Measurements from ENCODE around the gene SH3D19. TPM values are rescaled to one million over a fixed set of nuclear protein-coding genes. Genes with fewer than 3 reads are reported as not detected.

The SH3D19 gene
- total RNA-seq, 1 donor, result not detected

DNA sequence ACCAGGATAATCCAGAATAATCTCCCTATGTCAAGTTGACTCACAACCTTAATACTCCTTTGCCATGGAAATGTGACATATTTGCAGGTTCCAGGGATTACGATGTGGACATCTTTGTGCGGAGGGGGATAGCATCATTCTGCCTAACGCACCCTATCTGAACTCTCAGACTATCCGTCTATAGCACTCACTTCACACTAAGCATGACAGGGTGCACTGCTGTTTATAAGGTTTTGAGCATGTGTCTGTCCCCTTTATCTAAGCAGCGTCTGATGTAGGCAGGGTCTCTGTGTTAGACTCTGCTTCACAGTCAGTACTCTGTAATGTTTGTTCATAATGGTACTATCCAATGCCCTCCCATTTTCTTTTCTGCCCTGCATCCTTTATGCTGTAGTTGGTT, 91.8 kb downstream of the SH3D19 start:
- DNase-seq (ENCODE audit: low read depth in 2 of 3, low spot score in 2 of 3), result no peak

DNA sequence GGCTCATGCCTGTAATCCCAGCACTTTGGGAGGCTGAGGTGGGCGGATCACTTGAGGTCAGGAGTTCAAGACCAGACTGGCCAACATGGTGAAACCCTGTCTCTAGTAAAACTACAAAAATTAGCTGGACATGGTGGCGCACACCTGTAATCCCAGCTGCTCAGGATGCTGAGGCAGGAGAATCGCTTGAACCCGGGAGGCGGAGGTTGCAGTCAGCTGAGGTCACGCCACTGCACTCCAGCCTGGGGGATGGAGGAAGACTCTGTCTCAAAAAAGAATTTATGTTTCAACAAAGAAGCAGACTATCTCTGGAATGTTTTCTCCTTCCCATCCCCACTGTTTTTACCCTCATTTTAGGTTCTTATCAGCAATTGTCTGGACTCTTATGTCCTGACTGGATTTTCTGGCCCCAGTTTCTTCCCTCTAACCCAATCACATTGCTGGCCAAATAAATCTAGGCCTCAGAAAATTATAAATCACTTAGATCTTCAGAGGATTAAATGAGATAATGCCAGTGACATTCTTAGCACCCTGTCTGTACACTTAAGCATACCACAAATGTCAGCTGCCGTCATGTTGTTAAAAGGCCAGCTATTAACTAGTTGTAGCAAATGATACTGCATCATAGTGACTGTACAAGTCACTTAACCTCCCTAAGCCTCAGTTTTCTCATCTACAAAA, 93.3 kb downstream of the SH3D19 start:
- no peak for DNase-seq (ENCODE audit: low read depth in 2 of 3, low spot score in 2 of 3)

DNA sequence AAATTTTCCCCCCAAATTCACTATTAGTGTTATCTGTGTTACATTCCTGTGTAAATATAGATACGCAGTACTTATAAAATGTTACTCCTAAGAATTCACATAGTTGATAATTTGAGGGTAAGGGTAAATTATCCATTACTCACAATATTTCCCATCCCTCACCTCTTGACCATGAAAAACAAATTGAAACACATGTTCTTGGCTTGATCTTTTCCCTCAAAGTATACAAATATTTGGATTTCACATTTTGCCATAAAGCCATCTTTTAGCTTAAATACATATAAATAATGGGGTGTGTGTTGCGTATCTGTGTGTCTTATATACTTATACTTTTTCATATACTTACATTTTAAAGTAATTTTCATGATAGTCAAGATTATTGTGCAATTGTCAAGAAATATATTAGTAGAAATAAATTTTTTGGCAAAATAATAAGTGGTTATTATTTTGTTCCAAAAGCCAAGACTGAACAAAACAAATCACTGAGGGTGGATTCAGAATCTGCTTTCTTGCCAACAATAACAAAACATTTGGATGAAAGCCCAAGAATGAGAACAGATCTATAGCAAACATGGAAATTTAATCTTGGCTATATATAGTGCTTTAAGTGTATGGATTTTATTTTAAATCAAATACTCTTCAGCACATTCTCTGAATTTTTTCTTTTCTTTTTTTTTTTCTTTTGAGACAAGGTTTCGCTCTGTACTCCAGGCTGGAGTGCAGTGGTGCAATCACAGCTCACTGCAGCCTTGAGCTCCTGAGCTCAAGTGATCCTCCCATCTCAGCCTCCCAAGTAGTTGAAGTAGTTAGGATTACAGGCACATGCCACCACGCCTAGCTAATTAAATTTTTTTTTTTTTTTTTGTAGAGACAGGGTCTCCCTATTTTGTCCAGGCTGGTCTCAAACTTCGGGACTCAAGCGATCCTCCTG, 97.0 kb downstream of the SH3D19 start:
- no peak for DNase-seq (ENCODE audit: low read depth in 2 of 3, low spot score in 2 of 3)

DNA sequence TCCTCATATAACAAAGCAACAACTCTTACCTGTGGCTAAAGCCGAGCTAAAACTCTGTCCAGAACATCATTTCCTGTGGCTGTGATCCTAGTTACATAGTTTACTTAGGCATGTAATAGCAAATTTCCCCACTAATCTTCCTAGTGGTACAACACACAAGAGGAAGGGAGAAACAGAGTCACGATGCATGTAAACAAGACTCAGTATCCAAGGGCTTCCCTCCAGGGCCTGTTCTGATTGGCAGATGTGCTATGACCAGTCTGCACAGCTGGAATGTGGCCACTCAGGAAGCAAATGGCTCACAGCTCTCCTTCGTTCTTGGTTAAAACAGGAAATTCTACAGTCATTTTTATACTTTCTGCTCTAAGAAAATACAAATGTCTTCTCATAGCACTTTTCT, 97.7 kb downstream of the SH3D19 start:
- DNase-seq (ENCODE audit: low read depth in 2 of 3, low spot score in 2 of 3), result no peak

DNA sequence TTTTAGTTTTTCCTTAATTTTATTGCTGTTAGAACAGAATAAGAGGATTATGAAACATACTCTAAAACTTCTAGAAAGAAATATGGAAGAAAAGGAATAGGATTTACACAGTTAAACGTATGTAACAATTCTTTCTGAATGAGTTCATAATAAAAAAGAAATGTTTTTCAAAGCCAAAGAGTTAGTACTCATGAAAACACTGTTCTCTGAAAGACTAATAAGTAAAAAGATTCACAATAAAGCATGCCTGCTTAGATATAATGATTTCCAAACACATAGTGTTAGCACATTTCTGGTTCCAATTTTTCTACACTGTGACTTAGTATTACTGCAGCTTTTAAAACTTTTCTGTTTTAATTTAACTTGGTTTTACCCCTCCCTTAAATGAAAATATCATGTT, 98.2 kb downstream of the SH3D19 start:
- DNase-seq (ENCODE audit: low read depth in 2 of 3, low spot score in 2 of 3), result no peak

DNA sequence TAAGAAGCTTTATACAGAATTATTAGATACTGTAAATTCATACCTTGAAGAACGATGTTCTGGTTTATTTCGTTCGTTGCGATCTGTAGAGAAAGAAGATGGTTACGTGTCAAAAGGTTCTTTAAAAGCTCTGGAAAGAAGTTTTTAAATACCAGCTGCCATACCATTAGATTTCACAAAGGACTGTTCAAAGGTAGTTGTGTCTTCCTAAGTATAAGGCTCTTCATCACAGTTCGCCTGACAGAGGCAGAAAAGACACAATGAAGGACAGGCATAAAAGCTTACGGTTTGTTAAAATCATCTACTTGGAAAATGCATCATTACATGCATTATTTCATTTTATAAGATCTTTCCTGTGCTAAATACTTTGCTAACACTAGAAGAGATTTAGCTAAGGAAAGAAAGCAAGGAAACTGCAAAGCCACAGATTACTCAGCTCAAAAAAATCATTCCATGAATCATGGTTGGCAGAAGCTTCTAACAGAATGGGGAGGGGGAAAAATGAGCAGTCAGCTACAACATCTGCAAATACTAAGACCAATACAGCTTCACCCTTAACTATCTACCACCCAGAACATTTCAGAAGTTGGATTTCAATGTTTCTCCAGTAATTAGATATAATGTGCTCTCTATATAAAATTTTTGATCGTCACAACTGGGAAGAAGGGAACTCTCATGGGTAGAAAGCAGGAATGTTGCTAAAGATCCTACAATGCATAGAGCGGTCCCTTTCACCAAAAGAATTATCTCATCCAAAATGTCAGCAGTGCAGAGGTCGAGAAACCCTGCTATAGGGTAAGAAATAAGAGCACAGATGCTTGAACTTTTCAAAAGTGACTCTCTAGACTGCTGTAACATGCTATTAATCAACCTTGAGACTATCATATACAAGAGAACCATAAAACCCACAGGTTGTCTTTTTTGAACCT, 99.1 kb downstream of the SH3D19 start:
- no peak for DNase-seq (ENCODE audit: low read depth in 2 of 3, low spot score in 2 of 3)

DNA sequence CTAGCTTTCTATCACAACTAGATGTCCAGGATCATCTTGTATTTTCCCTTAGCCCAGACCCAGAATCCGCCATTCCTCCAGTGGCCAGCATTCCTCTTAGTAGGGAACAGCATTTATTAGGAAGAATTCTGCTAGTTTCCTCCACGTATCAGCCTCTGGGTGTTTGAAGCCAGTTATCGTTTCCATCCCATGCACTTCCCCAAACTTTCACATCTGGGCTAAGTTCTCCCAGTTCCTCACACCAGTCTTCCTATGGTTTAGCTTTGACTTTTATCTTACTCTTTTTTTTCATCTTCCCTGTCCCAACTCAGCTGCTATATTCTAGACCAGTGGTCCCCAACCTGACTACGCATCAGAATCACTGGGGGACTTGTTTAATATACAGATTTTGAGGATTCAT, 101.9 kb downstream of the SH3D19 start:
- DNase-seq (ENCODE audit: low read depth in 2 of 3, low spot score in 2 of 3), result no peak

DNA sequence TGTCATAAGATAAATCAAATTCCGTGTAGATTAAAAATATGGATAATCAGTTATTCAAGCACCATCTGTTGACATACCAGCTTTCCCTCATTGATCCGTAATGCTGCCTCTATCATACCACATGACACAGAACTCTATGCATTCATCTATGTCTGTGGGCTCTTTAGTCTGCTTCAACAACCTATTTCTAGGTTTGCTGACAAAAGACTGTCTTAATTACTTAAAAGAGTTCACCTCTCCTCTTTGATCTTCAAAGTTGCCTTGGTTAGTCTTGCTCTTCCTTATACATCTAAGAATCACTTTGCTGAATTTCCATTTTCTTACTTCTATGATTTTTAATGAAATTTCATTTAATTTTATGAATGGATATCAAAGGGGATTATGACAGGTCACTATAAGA, 105.5 kb downstream of the SH3D19 start:
- DNase-seq (ENCODE audit: low read depth in 2 of 3, low spot score in 2 of 3), result no peak

DNA sequence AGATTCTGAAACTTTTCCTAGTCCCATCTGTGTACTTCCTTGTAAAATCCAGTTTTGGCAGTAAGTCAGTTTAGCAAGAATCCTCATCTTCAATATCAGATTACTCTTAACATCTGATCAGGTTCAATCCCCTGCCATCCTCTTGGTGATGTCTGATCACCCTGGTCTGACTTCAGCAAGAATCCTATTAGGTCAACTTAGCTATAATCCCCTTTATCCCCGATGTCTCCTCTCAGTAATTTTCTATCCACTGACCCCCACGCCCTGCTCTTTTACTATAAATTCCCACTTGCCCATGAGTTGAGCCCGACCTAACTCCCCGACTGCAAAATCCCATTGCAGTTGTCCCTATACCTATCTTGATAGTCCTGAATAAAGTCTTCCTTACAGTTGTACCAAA, 106.3 kb downstream of the SH3D19 start:
- DNase-seq (ENCODE audit: low read depth in 2 of 3, low spot score in 2 of 3), result no peak

DNA sequence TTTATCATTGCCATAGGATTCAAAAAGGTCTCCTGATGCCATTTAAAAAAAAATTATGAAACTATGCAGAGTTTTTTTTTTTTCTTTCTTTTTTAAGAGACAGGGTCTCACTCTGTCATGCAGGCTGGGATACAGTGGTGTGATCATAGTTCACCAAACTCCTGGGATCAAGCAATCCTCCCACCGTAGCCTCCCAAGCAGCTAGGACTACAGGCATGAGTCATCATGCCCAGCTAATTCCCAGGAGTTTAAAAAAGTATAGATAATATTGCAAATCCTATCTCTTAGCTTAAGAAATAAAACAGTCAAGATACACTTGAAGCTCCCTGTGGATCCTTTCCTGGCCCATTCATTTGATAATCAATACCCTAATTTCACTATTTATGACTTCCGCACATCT, 107.1 kb downstream of the SH3D19 start:
- DNase-seq (ENCODE audit: low read depth in 2 of 3, low spot score in 2 of 3), result no peak

DNA sequence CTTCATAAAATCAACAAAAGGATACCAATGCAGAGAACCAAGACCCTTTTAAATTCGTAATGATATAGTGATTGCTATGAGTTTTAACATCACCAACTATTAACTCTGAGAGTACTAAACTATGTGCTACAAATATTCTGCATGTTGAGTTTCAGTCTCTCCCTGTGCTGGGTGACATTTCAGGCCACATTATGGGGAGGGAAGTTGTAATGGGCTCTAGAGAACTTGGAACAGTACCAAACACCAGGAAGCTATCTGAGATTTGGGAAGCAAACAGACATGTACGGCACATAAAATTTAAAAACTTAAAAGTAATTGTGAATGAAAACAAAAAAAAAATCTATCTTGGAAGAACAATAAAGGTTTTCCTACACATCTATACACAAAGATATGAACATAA, 108.1 kb downstream of the SH3D19 start:
- no peak for DNase-seq (ENCODE audit: low read depth in 2 of 3, low spot score in 2 of 3)

DNA sequence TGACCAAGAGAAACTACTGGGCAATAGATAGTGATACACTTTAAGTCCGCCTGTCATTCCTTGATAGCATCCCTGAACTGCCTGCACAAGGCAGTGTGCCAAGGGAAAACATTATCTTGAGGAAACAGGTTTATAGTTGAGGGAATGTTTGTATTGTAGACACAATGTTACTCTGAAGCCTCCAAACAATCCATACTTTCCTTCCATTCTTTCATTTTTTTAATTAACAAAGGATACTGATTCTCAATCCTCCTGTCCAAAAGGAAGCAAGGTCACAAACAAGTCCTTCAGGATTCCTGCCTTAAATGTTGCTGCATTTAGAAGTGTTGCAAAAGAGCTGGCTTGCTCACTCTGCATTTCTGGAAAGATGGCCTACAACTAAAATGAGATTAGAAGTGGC, 110.1 kb downstream of the SH3D19 start:
- no peak for DNase-seq (ENCODE audit: low read depth in 2 of 3, low spot score in 2 of 3)

DNA sequence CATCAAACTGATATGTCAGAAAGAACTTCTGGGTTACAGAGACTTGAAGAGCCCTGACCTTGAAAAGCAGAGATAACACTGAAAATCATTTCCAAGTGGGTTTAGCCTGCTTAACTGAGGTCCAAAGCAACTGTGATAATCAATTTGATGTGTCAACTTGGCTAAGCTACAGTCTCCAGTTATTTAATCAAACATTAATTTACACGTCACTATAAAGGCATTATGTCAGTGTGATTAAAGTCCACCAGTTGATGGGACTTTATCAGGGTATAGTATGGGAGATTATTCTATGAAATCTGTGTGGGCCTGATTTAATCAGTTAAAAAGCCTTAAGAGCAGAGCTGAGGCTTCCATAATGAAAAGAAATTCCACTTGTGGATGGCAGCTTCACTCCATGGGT, 117.5 kb downstream of the SH3D19 start:
- no peak for DNase-seq (ENCODE audit: low read depth in 2 of 3, low spot score in 2 of 3)

DNA sequence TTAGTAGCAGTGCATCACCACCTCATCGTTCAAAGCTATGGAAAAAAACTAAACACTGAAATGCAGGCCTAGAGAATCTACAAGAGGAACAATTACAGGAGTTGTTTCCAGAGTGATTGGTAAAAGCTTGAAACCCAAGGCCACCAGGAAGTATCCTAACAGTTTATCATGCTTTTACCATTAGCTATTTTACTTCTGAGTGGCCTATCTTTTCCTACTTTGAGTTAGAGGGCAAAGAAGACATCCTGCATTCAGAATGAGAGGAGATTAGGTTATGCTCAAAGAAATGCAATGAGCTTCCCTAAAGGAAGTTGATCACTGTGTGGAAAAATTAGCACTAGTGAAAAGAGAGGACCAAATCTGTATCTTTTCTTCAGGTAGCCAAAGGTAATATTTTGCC, 118.2 kb downstream of the SH3D19 start:
- DNase-seq (ENCODE audit: low read depth in 2 of 3, low spot score in 2 of 3), result no peak

DNA sequence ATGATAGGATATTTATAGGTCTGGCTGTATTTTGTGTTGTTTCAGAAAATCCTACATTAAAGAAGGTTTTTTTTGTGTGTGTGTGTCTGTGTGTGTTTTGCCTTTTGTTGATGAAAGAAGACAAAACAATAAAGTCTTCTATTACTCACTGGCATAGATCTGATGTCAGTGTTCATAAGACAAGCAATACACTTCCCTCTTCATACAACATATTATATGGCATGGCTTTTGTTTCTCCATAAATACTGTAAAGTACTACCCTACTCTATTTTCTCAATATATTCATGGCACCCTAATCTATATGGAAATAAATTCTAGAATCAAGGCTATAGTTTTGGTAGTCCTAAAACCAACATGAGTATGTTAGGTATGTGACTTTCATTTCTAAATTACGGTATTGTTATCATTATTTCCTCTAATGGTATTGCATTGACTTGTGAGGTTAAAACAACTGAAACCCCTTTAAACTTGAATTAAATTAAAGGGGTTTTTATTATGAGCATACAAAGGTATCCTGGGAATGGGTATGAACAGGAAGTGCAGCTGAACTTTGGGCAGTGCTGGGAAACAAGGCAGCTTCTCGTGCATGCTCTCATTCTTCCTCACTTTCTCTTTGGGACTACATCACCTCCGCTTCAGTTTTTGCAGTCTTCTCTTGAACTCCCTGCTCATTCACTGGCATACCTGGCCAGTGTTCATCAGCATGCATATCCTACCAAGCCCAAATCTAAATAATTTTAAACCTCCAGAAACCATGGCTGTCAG, 119.0 kb downstream of the SH3D19 start:
- no peak for DNase-seq (ENCODE audit: low read depth in 2 of 3, low spot score in 2 of 3)

DNA sequence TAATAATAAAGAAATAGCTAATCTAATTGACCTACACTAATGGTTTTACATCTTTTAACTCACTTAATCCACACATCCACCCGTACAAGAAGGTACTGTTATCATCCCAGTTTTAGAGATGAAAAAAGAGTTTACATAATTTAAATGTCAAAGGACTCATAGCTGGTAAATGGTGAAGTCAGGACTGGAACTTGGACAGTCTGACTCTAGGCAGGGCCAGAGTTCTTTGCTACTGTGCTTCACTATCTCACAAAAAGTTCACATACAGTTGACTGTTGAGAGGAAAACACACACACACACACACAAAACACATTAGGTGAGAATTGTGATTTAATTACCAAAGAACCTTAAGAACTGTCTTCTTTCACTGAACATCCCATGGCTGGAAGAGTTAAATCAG, 119.7 kb downstream of the SH3D19 start:
- DNase-seq (ENCODE audit: low read depth in 2 of 3, low spot score in 2 of 3), result no peak

DNA sequence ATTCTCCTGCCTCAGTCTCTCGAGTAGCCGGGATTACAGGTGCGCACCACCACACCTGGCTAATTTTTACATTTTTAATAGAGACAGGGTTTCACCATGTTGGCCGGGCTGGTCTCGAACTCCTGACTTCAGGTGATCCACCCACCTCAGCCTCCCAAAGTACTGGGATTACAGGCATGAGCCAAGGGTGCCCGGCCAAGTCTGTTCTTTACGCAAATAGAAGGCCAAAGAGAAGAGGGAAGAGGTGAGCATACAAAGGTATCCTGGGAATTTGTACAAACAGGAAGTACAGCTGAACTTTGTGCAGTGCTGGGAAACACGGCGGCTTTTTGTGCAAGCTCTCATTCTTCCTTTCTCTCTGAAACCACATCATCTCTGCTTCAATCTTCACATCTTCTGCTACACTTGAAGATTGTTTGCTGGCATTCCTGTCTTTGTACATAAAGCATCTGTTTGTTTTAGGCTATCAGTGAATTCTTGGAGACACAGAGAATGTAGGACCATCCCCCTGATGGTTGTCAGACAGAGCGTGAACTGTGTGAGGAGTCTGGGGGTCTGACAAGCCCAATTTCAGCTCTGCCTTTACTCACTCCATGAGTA, 120.4 kb downstream of the SH3D19 start:
- no peak for DNase-seq (ENCODE audit: low read depth in 2 of 3, low spot score in 2 of 3)

DNA sequence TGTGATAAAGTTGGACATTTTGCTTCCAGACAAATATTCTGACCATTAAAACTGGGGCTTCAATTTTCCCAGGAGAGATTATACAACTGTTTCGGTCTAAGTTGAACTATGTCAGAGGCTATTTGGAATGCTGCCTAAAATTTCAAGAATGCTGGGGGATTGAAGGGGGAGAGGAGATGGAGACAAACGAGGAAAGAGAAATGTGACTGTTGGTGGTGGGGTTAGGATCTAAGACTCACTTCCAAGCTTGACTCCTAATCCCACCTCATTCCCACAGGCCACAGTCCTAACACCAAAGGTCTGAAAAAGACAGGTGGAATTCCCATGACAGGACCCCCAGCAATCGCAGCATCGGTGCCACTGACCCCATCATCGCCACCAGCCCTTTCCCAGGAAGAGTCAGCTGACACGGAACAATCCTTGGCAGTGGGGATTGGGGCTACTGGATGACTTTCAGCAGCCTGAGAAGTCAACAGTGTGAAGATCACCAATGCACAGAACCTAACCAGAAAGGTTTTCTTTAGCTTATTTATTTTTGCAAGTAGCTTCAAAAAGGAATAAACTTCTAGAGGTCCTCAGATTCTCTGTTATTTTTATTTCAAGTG, 122.5 kb downstream of the SH3D19 start:
- no peak for DNase-seq (ENCODE audit: low read depth in 2 of 3, low spot score in 2 of 3)

DNA sequence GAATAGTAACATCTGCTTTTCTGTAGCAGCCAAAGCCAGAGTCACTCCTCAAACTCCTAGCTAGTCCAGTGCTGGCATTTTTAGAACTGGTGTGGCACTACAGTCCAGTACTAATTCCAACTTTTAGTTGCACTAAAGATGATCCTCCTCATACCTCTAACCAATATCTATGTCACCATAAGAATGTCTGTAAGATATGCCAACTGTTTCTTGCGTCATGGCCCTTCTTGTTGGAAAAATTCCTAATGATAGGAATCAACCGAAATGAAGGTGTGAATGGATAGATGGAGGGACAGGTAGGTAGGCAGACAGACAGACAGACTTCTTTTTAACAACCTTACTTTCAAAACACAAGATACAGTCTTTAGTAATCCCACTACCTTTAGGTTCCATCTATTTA, 123.0 kb downstream of the SH3D19 start:
- DNase-seq (ENCODE audit: low read depth in 2 of 3, low spot score in 2 of 3), result no peak
